Endodermal cell (in vitro differentiated cells): ENCODE data around the gene CDK12. TPM values are rescaled to one million over a fixed set of nuclear protein-coding genes. Genes with fewer than 3 reads are reported as not detected.

ENCODE experiments used
- DNase-seq: peaks from one replicate; pipeline ENCODE4 v3.0.0-alpha.2; 2017
- H3K27ac ChIP-seq: 2 replicates; pipeline ENCODE4 v1.5.1; 2013; ENCODE audit warnings: mild to moderate bottlenecking, low read depth, low read length, moderate library complexity
- H3K27me3 ChIP-seq: 2 replicates; pipeline ENCODE4 v1.6.1; 2013; ENCODE audit warnings: mild to moderate bottlenecking, low read length, moderate library complexity; ENCODE audit not compliant: insufficient read depth, control insufficient read depth, poor library complexity, severe bottlenecking
- H3K36me3 ChIP-seq: 2 replicates; pipeline ENCODE4 v1.7.0; 2013; ENCODE audit warnings: mild to moderate bottlenecking, low read length, moderate library complexity; ENCODE audit not compliant: control insufficient read depth, insufficient read depth
- H3K4me1 ChIP-seq: one replicate; pipeline ENCODE4 v1.7.0; 2013; ENCODE audit warnings: low read length; ENCODE audit not compliant: control insufficient read depth, insufficient read depth
- H3K4me3 ChIP-seq: 2 replicates; pipeline ENCODE4 v1.5.1; 2013; ENCODE audit warnings: mild to moderate bottlenecking, low read length, moderate library complexity
- H3K9ac ChIP-seq: 2 replicates; pipeline ENCODE4 v1.6.1; 2013; ENCODE audit warnings: mild to moderate bottlenecking, low read length, moderate library complexity; ENCODE audit not compliant: poor library complexity, severe bottlenecking; ENCODE audit errors: extremely low read depth
- H3K9me3 ChIP-seq: 2 replicates; pipeline ENCODE4 v1.6.1; 2013; ENCODE audit warnings: mild to moderate bottlenecking, low read length, moderate library complexity; ENCODE audit not compliant: control insufficient read depth
- H3K27ac Mint-ChIP-seq: 2 replicates; pipeline ENCODE4 v1.8.0; 2020; ENCODE audit warnings: mixed read lengths
- H3K27me3 Mint-ChIP-seq: 2 replicates; pipeline ENCODE4 v1.8.0; 2021; ENCODE audit warnings: mild to moderate bottlenecking, mixed read lengths; ENCODE audit not compliant: insufficient read depth
- H3K36me3 Mint-ChIP-seq: 2 replicates; pipeline ENCODE4 v1.8.0; 2020; ENCODE audit warnings: low read depth, mixed read lengths
- H3K4me1 Mint-ChIP-seq: 2 replicates; pipeline ENCODE4 v1.8.0; 2020; ENCODE audit warnings: mixed read lengths
- H3K4me3 Mint-ChIP-seq: 2 replicates; pipeline ENCODE4 v1.8.0; 2020; ENCODE audit warnings: mild to moderate bottlenecking, moderate library complexity, mixed read lengths
- H3K9me3 Mint-ChIP-seq: 2 replicates; pipeline ENCODE4 v1.8.0; 2020; ENCODE audit warnings: mild to moderate bottlenecking, mixed read lengths
- WGBS, 2 experiments: methylation state at CpG; one replicate each; pipeline versions ENCODE4 v1.1.5 to v1.1.7; 2013; ENCODE audit warnings: missing lambda C conversion rate in 2 of 2, mixed read lengths in 1 of 2; ENCODE audit not compliant: insufficient coverage in 1 of 2, insufficient read length in 1 of 2; 5-methylcytosine and 5-hydroxymethylcytosine counted together
- total RNA-seq, 2 donors: library from RNA; stranded (reverse); fragmentation: NEBNext Ultra II Directional in 1 of 2; extraction: Animal tissue kit (Norgen Biotek cat#: 25700) in 1 of 2; gene quantifications; 2 replicates in 1 of 2; 3 replicates in 1 of 2; pipeline ENCODE4 v1.2.1, GENCODE V29; 2021
- TF ChIP-seq, protein P1 (sequence below): fragments of 200-600 bp; sonication (generic); conservative IDR thresholded peaks from 2 replicates; pipeline ENCODE4 v1.5.0; 2021; ENCODE audit warnings: antibody characterized with exemption, mild to moderate bottlenecking

Gene CDK12
- total RNA-seq, 2 donors from 2014 or later = 62.8 to 70.2 TPM

DNA sequence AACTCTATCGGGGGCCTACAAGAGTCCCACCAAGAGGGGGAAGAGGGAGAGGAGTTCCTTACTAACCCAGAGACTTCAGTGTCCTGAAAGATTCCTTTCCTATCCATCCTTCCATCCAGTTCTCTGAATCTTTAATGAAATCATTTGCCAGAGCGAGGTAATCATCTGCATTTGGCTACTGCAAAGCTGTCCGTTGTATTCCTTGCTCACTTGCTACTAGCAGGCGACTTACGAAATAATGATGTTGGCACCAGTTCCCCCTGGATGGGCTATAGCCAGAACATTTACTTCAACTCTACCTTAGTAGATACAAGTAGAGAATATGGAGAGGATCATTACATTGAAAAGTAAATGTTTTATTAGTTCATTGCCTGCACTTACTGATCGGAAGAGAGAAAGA lies 70.0 kb downstream of the CDK12 start:
- TF ChIP-seq, protein P1, sequence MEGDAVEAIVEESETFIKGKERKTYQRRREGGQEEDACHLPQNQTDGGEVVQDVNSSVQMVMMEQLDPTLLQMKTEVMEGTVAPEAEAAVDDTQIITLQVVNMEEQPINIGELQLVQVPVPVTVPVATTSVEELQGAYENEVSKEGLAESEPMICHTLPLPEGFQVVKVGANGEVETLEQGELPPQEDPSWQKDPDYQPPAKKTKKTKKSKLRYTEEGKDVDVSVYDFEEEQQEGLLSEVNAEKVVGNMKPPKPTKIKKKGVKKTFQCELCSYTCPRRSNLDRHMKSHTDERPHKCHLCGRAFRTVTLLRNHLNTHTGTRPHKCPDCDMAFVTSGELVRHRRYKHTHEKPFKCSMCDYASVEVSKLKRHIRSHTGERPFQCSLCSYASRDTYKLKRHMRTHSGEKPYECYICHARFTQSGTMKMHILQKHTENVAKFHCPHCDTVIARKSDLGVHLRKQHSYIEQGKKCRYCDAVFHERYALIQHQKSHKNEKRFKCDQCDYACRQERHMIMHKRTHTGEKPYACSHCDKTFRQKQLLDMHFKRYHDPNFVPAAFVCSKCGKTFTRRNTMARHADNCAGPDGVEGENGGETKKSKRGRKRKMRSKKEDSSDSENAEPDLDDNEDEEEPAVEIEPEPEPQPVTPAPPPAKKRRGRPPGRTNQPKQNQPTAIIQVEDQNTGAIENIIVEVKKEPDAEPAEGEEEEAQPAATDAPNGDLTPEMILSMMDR = no peak
- peaks cover 8% of the 10 kb centered on the region for H3K4me1 ChIP-seq
- H3K9me3 ChIP-seq = no peaks in the 10 kb centered on the region
- WGBS, 2 experiments = 97 to 100% methylated on average over 1 to 6 of the region's 6 CpGs
- H3K9ac ChIP-seq = no peak overlapping the region
- no peak overlapping the region for H3K27ac Mint-ChIP-seq
- H3K27me3 Mint-ChIP-seq = no peaks in the 10 kb centered on the region
- H3K36me3 Mint-ChIP-seq = peaks cover 41% of the 10 kb centered on the region
- no peak for DNase-seq
- no peaks in the 10 kb centered on the region for H3K27me3 ChIP-seq
- H3K27ac ChIP-seq = no peak overlapping the region
- H3K4me1 Mint-ChIP-seq = peaks cover 17% of the 10 kb centered on the region
- no peak overlapping the region for H3K4me3 ChIP-seq
- H3K36me3 ChIP-seq = peaks cover 69% of the 10 kb centered on the region
- H3K9me3 Mint-ChIP-seq = no peaks in the 10 kb centered on the region
- H3K4me3 Mint-ChIP-seq = no peak overlapping the region

DNA sequence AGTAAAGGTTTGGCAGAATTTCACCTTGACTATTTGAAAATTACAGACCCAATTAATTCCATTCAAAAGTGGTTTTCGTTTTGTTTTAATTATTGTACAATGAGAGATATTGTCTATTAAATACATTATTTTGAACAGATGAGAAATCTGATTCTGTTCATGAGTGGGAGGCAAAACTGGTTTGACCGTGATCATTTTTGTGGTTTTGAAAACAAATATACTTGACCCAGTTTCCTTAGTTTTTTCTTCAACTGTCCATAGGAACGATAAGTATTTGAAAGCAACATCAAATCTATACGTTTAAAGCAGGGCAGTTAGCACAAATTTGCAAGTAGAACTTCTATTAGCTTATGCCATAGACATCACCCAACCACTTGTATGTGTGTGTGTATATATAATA lies 72.6 kb downstream of the CDK12 start:
- WGBS, 2 experiments = 97 to 100% methylated on average over 2 to 4 of the region's 4 CpGs
- peaks cover 44% of the 10 kb centered on the region for H3K36me3 ChIP-seq
- no peak overlapping the region for H3K27ac Mint-ChIP-seq
- H3K4me3 ChIP-seq = no peak overlapping the region
- no peaks in the 10 kb centered on the region for H3K9me3 ChIP-seq
- no peak overlapping the region for H3K27ac ChIP-seq
- no peaks in the 10 kb centered on the region for H3K9me3 Mint-ChIP-seq
- H3K9ac ChIP-seq = no peak overlapping the region
- no peak overlapping the region for H3K4me3 Mint-ChIP-seq
- TF ChIP-seq, protein P1 = no peak
- peaks cover 24% of the 10 kb centered on the region for H3K36me3 Mint-ChIP-seq
- peaks cover 12% of the 10 kb centered on the region for H3K4me1 ChIP-seq
- H3K4me1 Mint-ChIP-seq = peaks cover 22% of the 10 kb centered on the region
- no peaks in the 10 kb centered on the region for H3K27me3 Mint-ChIP-seq
- DNase-seq = no peak
- no peaks in the 10 kb centered on the region for H3K27me3 ChIP-seq

DNA sequence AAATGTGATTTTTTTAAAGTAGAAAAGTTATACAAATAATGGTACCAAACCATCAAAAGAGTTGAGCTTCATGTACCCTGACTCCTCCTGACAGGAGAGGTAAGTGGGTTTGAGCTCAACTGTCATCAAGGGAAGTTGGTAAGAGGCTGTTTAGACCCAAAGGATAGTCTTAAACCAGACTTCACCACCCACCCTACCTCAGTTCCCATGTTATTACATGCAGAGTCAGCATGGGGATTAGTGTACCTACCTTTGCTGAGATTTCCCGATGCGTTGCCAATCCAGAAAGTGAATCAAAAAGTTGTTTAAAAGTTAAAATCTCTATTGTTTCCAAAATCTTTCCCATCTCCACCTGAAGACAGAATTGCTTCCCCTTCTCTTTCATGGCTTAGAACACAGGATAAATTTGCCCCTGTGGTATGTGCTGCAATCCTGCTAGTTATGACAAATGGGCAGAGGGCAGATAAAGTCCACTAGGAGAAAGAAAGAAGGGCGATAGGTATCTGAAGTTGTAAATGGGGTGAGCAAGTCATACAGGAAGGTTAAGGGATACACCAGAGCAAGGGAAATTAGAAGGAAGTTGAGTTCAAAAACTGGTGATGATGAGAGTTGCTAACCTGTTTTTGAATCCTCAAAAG lies 73.6 kb downstream of the CDK12 start:
- Histone ChIP-seq H3K36me3 (peaks cover 35% of the 10 kb centered on the region), H3K9ac (no peak overlapping the region), H3K4me1 (peaks cover 12% of the 10 kb centered on the region), H3K4me3 (no peak overlapping the region), H3K27ac (no peak overlapping the region), H3K9me3 (no peaks in the 10 kb centered on the region), H3K27me3 (no peaks in the 10 kb centered on the region)
- H3K27ac Mint-ChIP-seq = no peak overlapping the region
- H3K9me3 Mint-ChIP-seq = no peaks in the 10 kb centered on the region
- TF ChIP-seq, protein P1 = no peak
- no peak overlapping the region for H3K4me3 Mint-ChIP-seq
- no peak for DNase-seq
- 97 to 100% methylated on average over 3 of the region's 3 CpGs for WGBS, 2 experiments
- peaks cover 22% of the 10 kb centered on the region for H3K4me1 Mint-ChIP-seq
- H3K27me3 Mint-ChIP-seq = no peaks in the 10 kb centered on the region
- H3K36me3 Mint-ChIP-seq = peaks cover 19% of the 10 kb centered on the region
